ENCODE measurements around the gene ITFG2.

GRCh38 chr12:2858944-2859421 lies 46.5 kb downstream of the ITFG2 start:
- TF ChIP-seq CTCF (IDR thresholded peaks at IDR 0.05; ENCODE audit: low read depth, low read length, poor library complexity, severe bottlenecking) (no peak), EZH2phosphoT487 (IDR thresholded peaks at IDR 0.05; ENCODE audit: borderline replicate concordance, low read length) (no peak)

Data from DOHH2 (cell line).